ENCODE results near the gene TIAM1.
A peak's percentile ranks its signal among the peaks of the same experiment; 100 is the strongest.

Gene TIAM1, protein sequence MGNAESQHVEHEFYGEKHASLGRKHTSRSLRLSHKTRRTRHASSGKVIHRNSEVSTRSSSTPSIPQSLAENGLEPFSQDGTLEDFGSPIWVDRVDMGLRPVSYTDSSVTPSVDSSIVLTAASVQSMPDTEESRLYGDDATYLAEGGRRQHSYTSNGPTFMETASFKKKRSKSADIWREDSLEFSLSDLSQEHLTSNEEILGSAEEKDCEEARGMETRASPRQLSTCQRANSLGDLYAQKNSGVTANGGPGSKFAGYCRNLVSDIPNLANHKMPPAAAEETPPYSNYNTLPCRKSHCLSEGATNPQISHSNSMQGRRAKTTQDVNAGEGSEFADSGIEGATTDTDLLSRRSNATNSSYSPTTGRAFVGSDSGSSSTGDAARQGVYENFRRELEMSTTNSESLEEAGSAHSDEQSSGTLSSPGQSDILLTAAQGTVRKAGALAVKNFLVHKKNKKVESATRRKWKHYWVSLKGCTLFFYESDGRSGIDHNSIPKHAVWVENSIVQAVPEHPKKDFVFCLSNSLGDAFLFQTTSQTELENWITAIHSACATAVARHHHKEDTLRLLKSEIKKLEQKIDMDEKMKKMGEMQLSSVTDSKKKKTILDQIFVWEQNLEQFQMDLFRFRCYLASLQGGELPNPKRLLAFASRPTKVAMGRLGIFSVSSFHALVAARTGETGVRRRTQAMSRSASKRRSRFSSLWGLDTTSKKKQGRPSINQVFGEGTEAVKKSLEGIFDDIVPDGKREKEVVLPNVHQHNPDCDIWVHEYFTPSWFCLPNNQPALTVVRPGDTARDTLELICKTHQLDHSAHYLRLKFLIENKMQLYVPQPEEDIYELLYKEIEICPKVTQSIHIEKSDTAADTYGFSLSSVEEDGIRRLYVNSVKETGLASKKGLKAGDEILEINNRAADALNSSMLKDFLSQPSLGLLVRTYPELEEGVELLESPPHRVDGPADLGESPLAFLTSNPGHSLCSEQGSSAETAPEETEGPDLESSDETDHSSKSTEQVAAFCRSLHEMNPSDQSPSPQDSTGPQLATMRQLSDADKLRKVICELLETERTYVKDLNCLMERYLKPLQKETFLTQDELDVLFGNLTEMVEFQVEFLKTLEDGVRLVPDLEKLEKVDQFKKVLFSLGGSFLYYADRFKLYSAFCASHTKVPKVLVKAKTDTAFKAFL (N-terminal part only)

DNA sequence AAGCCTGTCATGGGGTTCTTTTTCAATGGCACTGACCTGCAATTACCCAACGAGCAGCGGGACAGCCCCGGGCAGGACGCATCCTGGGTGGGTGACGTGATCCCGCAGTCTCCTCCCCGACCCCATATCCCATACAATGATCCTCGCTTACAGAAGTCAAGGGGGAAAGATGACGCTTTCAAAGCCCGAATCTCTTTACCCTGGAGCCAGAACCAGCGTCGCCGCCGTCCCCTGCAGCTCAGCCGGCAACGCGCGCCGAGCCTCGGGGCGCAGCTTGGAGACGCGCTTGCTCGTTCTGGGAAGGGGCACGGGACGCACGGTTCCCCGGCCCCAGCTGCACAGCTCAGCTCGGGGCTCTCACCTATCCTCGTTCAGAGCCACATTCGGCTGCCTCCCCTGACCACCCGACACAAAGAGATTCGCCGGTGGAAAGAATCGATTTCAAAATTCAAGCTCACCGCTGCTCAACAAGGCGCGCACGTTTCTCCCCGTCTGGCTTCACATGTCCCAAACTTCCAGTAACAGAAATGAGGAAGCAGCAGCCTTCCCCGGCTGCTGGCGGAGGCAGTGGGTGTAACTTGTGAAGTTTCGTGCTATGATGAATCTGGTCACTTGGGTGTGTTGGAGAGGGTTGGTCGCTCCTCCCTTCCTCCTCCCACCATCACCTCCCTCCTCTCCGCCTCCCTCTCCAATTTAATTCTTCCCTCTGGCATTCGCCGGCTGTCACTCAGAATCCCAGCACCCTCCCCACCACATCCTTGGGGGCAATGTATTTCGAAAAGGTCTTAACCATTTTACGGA lies at the start of gene TIAM1:
TIAM1 (minus strand) TSS at position 582 of the 801 bp plus-strand sequence. CDS start 77,289 bp downstream, outside the sequence.
- DNase-seq = no peak

GRCh38 chr21:31387560-31388186 lies 43.6 kb upstream of the TIAM1 start:
- no peak for DNase-seq

DNA sequence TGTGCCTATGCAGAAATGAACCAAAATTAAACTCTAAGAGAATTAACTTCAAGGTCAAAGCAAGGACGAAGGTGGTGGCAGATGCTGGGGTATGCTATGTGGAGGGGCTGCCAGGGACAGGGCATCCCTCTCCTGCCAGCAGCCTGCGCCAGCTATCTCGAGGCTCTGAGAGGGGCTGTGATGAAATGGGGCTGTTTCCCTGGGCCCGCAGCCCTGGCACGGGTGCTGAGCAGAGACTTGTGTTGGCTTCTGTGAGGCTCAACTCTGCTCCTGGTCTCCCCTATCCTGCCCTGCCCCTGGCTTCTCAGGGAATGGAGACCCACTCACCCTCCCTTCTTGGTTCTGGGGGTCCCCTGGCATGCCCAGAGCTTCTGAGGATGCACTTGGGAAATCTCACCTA lies 41.9 kb upstream of the TIAM1 start:
- DNase-seq = no peak

DNA sequence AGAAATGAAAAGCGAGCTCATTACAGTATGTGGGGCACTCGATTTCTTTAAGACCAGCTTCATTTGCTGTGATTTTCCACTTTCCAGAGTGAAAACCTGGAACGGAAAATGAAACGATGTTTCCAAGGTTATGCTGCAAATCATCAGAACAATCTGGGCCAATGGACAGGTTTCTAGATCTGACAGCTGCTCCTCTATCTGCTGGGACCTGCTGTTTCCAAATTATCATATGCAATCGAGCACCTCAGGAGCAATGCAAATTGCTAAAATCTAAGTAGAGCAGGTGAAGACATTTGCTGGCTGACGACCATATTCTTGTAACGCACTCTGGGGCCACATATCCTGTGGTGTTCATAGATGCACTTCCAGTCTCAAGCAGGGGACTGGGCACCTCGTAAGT lies 39.7 kb upstream of the TIAM1 start:
- DNase-seq = no peak

DNA sequence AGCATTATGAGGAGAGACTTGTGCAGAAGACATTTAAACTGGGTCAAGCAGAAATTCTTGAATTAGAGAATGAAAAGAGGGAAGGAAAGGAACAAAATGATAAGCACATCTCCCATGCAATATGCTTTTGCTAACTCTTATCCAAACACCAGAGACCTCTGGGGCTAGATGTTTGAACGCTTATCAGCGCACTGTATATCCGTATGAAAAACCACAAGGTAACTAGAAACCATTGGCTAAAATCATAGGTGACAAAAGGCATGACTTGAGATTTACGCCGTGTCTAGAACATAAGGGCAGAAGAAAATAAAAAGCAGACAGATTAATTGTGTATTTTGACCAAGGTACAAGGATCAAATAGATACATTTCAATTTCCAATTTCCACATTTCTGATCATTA lies 38.0 kb upstream of the TIAM1 start:
- no peak for DNase-seq

GRCh38 chr21:31376301-31376700 lies 32.2 kb upstream of the TIAM1 start:
- no peak for DNase-seq

DNA sequence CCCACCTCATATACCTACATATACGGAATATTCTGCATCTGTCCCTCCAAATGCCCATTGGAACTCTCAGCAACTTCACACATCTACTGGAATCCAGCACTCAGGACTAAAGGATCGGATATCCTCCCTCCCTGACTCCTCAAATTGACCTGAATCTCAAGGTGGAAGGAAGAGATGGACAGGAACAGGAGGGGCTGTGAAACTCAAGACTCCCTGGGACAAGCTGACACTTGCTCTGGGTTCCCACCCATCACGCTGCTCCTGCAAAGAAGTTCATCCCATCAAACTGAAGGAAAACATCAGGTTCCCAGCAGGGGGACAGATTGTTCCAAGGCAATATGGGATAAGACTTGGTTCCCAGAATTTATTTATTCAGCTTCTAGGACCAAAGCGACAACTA lies 30.3 kb upstream of the TIAM1 start:
- DNase-seq = no peak

- DNase-seq = no peak
Observed at GRCh38 chr21:31372471-31372765, 28.4 kb upstream of the TIAM1 start.

- DNase-seq = no peak
Observed at GRCh38 chr21:31371715-31372470, 27.8 kb upstream of the TIAM1 start.

GRCh38 chr21:31370893-31371544 lies 27.0 kb upstream of the TIAM1 start:
- no peak for DNase-seq

- DNase-seq = no peak
Observed at GRCh38 chr21:31370281-31370892, 26.3 kb upstream of the TIAM1 start.

DNA sequence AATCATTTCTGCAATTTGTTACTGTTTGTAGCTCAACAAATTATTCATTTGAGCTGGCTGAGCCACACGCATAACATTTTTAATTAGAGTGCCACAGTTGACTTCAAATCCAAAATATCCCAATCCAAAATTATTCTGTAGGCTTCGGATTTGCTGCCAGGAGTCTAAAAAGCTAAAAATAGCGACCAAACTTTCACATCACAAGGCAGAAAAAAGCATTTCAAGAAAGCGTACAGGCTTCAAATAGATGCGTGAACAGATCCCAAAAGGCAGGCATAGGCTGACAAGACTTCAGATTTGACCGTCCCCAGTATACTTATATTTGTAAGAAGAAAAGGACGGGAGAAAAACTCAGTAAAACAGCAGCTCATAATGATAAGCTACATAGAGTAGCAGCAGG lies 24.3 kb upstream of the TIAM1 start:
- DNase-seq = no peak

GRCh38 chr21:31367801-31368200 lies 23.7 kb upstream of the TIAM1 start:
- no peak for DNase-seq

- no peak for DNase-seq
Observed at GRCh38 chr21:31366825-31367224, 22.8 kb upstream of the TIAM1 start.

- no peak for DNase-seq
Observed at GRCh38 chr21:31364253-31364945, 20.3 kb upstream of the TIAM1 start.

- peak; percentile 32 for DNase-seq
Observed at GRCh38 chr21:31363720-31364119, 19.7 kb upstream of the TIAM1 start.

DNA sequence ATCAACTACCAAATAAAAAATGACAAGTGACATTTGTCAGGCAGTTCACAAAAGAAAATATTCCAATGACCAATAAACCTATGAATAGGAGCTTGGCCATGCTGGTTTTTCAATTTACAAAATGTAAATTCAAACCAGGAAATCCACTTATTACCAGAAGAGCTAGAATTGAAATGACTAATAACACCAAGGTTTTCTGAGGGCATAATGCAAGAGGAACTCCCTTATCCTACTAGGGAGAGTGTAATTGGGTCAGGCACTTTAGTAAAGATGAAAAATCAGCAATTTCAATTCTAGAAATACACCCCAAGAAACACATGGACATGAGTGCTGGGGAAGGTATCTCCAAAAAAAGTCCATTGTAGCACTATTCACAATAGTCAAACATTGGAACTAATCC lies 16.7 kb upstream of the TIAM1 start:
- DNase-seq = no peak

DNA sequence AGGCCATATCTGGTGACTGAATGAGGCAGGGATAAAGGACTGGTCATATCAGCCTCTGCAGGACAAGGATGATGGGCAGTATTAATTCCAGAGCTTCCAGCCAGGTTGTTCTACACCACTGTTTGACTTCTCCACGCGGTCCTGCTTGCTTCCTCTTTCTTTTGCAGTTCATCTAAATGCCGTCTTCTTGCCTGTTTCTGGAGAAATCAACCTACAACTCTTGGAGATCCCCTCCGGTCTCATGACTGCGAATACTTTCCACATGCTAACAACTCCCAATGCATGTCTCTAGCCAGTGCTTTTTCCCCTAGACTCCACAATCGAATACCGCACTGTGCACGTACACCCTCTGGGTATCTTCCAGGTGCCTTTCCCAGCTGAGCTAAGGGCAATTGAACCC lies 14.1 kb upstream of the TIAM1 start:
- no peak for DNase-seq

DNA sequence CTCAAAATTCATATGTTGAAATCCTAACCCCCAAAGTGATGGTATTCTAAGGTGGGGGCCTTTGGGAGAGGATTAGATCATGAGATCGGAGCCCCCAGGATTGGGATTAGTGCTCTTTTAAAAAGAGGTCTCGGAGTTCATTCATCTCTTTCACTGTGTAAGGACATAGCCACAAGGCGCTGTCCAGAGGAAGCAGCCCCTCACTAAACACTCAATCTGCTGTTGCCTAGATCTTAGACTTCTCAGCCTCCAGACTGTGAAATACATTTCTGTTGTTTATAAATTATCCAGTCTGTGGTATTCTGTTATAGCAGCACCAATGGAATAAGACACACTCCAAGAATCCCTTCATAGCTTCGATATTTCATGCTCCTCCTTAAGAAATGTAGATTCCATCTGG lies 12.4 kb upstream of the TIAM1 start:
- DNase-seq = no peak

Measured in CD4-positive, alpha-beta T cell treated with Interleukin-21 for 1 hour (primary cell).